GM19467 (cell line): Measurements from ENCODE around the gene STAT3.
"Not testable (repeated sequence)": the region's sequence is repeated elsewhere in the genome, so short reads cannot be mapped to it uniquely, and the experiment has no call there.

Source experiments
- ATAC-seq: cut with Tn5 transposase; IDR thresholded peaks from one replicate; pipeline ENCODE4 v1.9.1; 2021; ENCODE audit warnings: mild to moderate bottlenecking, moderate library complexity; ENCODE audit not compliant: unreplicated experiment

Gene STAT3

GRCh38 chr17:42317967-42318366 lies 70.3 kb downstream of the STAT3 start:
- not testable (repeated sequence) for ATAC-seq

- ATAC-seq: no peak
Observed at GRCh38 chr17:42317266-42317845, 70.9 kb downstream of the STAT3 start.

DNA sequence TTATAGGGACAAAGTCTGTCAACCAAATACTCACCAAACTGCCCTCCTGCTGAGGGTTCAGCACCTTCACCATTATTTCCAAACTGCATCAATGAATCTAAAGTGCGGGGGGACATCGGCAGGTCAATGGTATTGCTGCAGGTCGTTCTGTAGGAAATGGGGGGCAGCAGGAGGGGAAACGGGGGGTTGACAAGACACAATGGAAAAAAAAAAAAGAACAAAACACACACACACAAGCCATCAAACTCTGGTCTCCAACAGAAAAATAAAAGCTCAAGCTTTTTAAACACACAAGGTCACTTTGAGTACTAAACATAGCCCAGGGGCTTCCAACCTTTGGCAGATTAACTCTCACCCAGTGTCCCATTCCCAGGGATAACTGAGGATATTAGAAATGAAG lies 71.5 kb downstream of the STAT3 start:
- no peak for ATAC-seq

DNA sequence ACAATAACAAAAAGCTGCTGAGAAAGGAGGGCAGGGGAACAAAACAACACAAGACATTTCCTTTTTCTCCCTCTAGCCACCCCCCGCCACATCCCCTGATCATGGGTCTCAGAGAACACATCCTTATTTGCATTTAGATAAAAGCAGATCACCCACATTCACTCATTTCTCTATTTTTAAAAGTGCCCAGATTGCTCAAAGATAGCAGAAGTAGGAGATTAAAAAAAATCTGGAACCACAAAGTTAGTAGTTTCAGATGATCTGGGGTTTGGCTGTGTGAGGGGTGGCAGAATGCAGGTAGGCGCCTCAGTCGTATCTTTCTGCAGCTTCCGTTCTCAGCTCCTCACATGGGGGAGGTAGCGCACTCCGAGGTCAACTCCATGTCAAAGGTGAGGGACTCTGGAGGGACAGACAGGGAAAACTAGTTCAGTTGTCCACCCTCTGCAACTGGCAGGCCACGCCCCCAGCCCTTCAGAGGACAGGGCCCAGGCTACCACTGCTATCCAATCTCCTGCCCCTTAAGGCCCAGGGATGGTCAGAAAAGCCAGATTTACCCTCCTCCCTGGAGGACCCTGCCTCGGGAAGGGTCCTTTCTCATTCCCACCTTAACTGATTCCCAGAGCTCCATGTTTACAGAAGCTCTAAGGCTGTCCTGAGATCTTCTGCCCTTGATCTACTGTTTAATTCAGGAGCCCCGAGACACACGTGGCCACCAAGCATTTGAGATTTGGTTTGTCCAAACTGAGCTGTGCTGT lies 72.7 kb downstream of the STAT3 start:
- ATAC-seq: no peak

DNA sequence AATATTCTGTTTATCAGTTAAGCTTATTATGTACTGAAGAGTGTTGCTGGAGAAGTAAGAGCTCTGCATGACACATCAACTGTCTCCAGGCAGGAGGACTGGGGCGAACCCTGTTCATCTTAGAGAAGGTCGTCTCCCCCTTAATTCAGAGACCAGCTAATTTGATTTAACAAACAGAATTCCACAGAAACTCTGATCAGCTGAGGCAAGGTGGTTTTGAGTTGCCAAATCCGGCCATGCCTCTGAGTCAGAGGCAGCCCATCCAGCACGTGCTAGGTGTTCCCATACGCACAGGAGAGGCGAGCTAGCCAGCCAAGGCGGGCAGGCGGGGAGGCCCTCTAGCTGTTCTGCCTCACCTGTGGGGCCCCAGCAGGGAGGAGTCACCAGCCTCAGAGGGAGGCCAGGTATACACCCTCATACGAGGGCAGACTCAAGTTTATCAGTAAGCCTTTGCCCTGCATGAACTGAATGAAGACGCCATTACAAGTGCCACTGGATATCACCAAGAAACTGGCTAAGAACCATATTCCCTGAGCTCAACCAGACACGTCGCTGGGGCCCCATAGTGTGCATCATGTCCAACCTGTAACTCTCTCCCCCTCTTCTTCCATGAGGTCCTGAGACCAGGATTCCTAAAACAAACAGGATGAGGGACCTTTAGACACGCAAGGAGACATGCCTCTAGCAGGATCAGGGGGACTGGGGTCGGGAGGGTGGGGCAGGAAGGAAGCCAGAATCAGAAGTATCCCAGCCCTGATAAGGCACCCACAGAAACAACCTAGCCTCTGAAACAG lies 74.3 kb downstream of the STAT3 start:
- no peak for ATAC-seq

GRCh38 chr17:42313389-42313772 lies 74.9 kb downstream of the STAT3 start:
- ATAC-seq: no peak

GRCh38 chr17:42312285-42313130 lies 75.7 kb downstream of the STAT3 start:
- ATAC-seq: no peak

- ATAC-seq: no peak
Observed at GRCh38 chr17:42312035-42312284, 76.3 kb downstream of the STAT3 start.

DNA sequence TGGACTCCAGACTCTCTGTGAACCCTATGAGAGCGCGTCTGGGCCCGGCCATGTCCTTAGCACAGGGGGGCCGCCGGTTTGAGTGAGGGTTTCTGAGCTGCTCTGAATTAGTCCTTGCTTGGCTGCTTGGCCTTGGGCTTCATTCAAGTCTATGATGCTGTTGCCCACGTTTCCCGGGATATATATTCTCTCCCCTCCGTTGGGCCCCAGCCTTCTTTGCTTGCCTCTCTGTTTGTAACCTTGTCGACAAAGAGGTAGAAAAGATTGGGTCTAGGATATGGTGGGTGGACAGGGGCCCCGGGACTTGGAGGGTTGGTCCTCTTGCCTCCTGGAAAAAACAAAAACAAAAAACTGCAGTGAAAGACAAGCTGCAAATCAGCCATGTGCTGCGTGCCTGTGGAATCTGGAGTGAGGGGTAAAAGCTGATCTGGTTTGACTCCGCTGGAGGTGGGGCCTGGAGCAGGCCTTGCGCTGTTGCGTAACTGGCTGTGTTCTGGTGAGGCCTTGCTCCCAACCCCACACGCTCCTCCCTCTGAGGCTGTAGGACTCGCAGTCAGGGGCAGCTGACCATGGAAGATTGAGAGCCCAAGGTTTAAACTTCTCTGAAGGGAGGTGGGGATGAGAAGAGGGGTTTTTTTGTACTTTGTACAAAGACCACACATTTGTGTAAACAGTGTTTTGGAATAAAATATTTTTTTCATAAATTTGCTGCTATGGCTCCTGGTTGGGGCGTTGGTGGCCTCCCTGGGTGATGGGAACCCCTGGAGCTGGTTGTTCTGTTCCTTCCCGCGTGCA lies 76.8 kb downstream of the STAT3 start:
- ATAC-seq: no peak

GRCh38 chr17:42310787-42311215 lies 77.4 kb downstream of the STAT3 start:
- no peak for ATAC-seq

DNA sequence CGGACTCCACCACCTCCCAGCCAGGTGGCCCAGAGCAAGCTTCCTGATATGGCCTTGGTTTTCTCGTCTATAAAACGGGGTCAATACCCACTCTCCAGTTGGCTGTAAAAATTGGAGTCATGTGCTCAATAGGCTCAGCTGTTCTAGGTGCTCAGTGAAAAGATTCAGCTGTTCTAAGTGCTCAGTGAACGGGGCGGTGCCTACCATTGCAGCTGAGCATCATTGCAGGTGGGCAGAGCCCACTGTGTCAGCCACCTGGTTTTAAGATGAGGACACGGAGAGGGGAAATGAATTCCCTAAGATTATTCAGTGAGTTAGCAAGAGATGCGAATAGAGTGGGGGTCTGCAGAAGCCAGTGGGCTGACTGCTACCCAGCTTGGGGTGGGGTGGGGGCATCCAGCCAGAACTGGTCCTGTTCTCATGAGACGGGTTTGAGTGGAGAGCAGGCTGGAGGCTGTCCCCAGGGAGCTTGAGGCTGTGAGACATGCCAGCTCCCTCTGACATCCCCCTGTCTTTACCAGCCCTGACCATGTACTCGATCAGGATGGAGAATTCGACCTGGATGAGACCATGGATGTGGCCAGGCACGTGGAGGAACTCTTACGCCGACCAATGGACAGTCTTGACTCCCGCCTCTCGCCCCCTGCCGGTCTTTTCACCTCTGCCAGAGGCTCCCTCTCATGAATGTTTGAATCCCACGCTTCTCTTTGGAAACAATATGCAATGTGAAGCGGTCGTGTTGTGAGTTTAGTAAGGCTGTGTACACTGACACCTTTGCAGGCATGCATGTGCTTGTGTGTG lies 78.1 kb downstream of the STAT3 start:
- ATAC-seq: no peak

- ATAC-seq: no peak
Observed at GRCh38 chr17:42309142-42309541, 79.1 kb downstream of the STAT3 start.

DNA sequence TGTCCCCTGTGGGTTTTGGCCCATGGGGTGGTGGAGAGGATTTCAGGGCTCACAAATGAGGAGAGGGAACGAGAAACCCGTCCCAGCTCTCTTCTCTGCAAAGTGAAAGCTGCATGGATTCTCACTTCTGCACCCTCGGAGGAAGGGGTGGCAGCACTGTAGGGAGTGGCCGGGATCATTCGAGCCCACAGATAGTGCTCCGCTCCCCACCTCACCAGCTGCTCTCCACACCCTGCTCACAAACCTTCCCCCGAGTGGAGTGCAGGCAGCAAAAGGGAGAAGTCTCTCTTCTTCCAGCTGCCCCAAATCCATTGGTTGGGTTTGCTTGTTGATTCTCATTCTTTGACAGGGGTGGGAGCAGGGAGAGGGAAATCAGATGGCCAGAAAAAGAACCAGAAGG lies 79.8 kb downstream of the STAT3 start:
- no peak for ATAC-seq

DNA sequence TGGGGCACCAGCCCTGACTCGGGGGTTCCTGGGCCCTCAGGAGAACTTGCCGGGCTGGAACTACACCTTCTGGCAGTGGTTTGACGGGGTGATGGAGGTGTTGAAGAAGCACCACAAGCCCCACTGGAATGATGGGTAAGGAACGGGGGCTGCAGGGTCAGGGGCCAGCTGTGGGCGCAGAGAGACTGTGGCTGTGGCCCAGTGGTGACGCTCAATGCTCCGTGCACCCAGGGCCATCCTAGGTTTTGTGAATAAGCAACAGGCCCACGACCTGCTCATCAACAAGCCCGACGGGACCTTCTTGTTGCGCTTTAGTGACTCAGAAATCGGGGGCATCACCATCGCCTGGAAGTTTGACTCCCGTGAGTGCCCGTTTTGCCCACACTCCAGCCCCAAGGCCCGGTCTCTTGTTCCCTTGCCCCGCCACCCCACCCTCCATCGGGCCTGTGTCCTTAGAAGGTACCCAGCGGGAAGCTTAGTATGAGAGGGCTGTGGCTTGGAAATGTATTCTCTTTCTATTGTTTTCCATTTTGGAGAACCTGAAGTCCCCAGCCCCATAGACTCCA lies 80.8 kb downstream of the STAT3 start:
- no peak for ATAC-seq

GRCh38 chr17:42306385-42306667 lies 81.9 kb downstream of the STAT3 start:
- ATAC-seq: no peak

DNA sequence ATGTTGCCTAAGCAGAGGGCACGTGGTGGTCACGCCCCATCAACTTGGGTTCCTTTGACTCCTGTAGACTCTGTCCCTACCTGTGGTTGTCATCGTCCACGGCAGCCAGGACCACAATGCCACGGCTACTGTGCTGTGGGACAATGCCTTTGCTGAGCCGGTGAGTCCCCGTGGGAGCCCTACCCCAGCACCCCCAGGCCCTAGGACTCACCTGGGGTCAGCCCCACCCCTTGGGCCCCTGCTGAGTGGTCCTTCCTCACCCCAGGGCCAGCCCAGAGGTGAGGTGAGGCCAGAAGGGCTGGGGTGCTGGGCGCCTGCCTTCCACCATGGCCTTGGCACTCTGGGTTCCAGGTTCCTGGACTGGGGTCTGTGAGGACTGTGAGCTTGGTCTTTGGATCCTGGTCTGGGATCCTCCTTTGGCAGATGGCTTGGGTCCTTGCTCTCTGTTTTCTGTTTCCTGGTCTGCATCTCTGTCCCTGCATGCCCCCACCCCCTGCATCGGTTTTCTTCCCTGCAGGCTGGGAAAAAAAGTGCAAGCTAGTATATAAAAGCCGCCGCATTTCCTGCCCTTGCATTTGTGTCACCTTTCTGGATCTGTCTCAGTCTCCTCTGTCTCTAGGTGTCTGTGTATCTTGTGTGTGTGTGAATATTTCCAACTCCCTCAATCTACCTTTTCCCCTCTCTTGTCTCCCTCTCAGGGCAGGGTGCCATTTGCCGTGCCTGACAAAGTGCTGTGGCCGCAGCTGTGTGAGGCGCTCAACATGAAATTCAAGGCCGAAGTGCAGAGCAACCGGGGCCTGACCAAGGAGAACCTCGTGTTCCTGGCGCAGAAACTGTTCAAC lies 82.5 kb downstream of the STAT3 start:
- ATAC-seq: no peak

DNA sequence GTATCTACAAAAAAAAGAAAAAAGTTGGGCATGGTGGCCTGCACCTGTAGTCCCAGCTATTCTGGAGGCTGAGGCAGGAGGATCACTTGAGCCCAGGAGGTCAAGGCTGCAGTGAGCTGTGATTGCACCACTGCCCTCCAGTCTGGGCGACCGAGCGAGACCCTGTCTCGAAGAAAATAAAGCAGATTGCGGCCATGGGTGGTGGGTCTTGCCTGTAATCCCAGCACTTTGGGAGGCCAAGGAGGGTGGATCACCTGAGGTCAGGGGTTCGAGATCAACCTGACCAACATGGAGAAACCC lies 83.3 kb downstream of the STAT3 start:
- ATAC-seq: not testable (repeated sequence)

GRCh38 chr17:42304187-42305030 lies 83.8 kb downstream of the STAT3 start:
- no peak for ATAC-seq
